ENCODE results near the gene MAOA.

The MAOA gene

DNA sequence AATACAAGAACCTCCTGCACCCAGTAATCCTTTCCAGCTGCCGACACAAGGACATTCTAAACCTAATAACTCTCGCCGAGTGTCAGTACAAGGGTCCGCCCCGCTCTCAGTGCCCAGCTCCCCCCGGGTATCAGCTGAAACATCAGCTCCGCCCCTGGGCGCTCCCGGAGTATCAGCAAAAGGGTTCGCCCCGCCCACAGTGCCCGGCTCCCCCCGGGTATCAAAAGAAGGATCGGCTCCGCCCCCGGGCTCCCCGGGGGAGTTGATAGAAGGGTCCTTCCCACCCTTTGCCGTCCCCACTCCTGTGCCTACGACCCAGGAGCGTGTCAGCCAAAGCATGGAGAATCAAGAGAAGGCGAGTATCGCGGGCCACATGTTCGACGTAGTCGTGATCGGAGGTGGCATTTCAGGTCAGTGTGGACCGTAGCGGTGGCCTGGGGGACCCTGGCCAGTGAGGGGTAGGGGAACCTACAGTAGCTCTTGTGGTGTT lies at the start of gene MAOA:
Gene MAOA, plus strand, starts transcription at position 295 of the 490 bp plus-strand sequence. Its CDS starts 43 bp downstream, at position 338.
- Histone ChIP-seq H3K36me3 (ENCODE audit: control insufficient read depth in 2 of 2, insufficient read depth in 1 of 2, low read length in 2 of 2) (no peaks in the 10 kb centered on the region), H3K27ac (ENCODE audit: extremely low read depth, low read depth, low read length) (peak within 1 kb of the TSS; percentile 96; the same call in 1 of the 2 replicates), H3K4me1 (ENCODE audit: control insufficient read depth, insufficient read depth, low read length) (no peaks in the 10 kb centered on the region), H3K4me3 (ENCODE audit: low read depth, low read length) (peak within 1 kb of the TSS; percentile 44), H3K9me3 (ENCODE audit: control insufficient read depth, insufficient read depth, low read depth, low read length) (no peaks in the 10 kb centered on the region)
- POLR2A ChIA-PET, result interaction anchor here (1.0 to 2.0 kb wide), 3 partner anchors 10 to 51 kb away, joined by 3 to 6 read pairs (median 3); no protein-coding TSS in a partner anchor
- CTCF ChIA-PET, result interaction anchor here (0.6 to 1.2 kb wide), 3 partner anchors 80 to 1634 kb away, joined by 3 to 5 read pairs (median 4); no protein-coding TSS in a partner anchor
- TF ChIP-seq EGR2 (tag by site-specific recombination; IDR thresholded peaks at IDR 0.05; ENCODE audit: low read depth) (peak; percentile 44; the same call in 1 of the 2 replicates), MYNN (tag by site-specific recombination; IDR thresholded peaks at IDR 0.05; ENCODE audit: borderline replicate concordance) (no peak), ZNF266 (tag by site-specific recombination; IDR thresholded peaks at IDR 0.05; ENCODE audit: low read depth) (no peak), GLI2 (tag by site-specific recombination; IDR thresholded peaks at IDR 0.05; ENCODE audit: borderline replicate concordance, low read depth) (no peak), ZBTB48 (tag by site-specific recombination; IDR thresholded peaks at IDR 0.05) (no peak), ZNF777 (tag by site-specific recombination; IDR thresholded peaks at IDR 0.05; ENCODE audit: borderline replicate concordance) (0 out of 2 replicates have a peak, but pooled peaks have one; percentile 20), ZNF548 (tag by site-specific recombination; IDR thresholded peaks at IDR 0.05) (no peak), ZNF426 (tag by site-specific recombination; IDR thresholded peaks at IDR 0.05) (no peak), ZNF629 (tag by site-specific recombination; IDR thresholded peaks at IDR 0.05) (no peak), ZFHX2 (tag by site-specific recombination; conservative IDR thresholded peaks at IDR 0.05) (peak; percentile 31), ZXDB (tag by site-specific recombination; IDR thresholded peaks at IDR 0.05) (0 out of 2 replicates have a peak, but pooled peaks have one; percentile 27), ZNF558 (tag by site-specific recombination; IDR thresholded peaks at IDR 0.05) (no peak), ZBTB17 (tag by site-specific recombination; IDR thresholded peaks at IDR 0.05) (no peak), GLIS1 (tag by site-specific recombination; IDR thresholded peaks at IDR 0.05) (0 out of 2 replicates have a peak, but pooled peaks have one; percentile 13), ZNF2 (tag by site-specific recombination; IDR thresholded peaks at IDR 0.05) (no peak), SP3 (tag by site-specific recombination; IDR thresholded peaks at IDR 0.05) (peak; percentile 41), ZNF416 (tag by site-specific recombination; IDR thresholded peaks at IDR 0.05) (no peak)
- TF ChIP-seq, protein P1, sequence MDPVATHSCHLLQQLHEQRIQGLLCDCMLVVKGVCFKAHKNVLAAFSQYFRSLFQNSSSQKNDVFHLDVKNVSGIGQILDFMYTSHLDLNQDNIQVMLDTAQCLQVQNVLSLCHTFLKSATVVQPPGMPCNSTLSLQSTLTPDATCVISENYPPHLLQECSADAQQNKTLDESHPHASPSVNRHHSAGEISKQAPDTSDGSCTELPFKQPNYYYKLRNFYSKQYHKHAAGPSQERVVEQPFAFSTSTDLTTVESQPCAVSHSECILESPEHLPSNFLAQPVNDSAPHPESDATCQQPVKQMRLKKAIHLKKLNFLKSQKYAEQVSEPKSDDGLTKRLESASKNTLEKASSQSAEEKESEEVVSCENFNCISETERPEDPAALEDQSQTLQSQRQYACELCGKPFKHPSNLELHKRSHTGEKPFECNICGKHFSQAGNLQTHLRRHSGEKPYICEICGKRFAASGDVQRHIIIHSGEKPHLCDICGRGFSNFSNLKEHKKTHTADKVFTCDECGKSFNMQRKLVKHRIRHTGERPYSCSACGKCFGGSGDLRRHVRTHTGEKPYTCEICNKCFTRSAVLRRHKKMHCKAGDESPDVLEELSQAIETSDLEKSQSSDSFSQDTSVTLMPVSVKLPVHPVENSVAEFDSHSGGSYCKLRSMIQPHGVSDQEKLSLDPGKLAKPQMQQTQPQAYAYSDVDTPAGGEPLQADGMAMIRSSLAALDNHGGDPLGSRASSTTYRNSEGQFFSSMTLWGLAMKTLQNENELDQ (tag by site-specific recombination; IDR thresholded peaks at IDR 0.05; ENCODE audit: low read depth), result no peak
- TF ChIP-seq, protein P2, sequence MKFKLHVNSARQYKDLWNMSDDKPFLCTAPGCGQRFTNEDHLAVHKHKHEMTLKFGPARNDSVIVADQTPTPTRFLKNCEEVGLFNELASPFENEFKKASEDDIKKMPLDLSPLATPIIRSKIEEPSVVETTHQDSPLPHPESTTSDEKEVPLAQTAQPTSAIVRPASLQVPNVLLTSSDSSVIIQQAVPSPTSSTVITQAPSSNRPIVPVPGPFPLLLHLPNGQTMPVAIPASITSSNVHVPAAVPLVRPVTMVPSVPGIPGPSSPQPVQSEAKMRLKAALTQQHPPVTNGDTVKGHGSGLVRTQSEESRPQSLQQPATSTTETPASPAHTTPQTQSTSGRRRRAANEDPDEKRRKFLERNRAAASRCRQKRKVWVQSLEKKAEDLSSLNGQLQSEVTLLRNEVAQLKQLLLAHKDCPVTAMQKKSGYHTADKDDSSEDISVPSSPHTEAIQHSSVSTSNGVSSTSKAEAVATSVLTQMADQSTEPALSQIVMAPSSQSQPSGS (tag by site-specific recombination; IDR thresholded peaks at IDR 0.05; ENCODE audit: low read depth), result no peak
- TF ChIP-seq, protein P3, sequence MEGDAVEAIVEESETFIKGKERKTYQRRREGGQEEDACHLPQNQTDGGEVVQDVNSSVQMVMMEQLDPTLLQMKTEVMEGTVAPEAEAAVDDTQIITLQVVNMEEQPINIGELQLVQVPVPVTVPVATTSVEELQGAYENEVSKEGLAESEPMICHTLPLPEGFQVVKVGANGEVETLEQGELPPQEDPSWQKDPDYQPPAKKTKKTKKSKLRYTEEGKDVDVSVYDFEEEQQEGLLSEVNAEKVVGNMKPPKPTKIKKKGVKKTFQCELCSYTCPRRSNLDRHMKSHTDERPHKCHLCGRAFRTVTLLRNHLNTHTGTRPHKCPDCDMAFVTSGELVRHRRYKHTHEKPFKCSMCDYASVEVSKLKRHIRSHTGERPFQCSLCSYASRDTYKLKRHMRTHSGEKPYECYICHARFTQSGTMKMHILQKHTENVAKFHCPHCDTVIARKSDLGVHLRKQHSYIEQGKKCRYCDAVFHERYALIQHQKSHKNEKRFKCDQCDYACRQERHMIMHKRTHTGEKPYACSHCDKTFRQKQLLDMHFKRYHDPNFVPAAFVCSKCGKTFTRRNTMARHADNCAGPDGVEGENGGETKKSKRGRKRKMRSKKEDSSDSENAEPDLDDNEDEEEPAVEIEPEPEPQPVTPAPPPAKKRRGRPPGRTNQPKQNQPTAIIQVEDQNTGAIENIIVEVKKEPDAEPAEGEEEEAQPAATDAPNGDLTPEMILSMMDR (tag by site-specific recombination; IDR thresholded peaks at IDR 0.05), result no peak
- TF ChIP-seq, protein P4, sequence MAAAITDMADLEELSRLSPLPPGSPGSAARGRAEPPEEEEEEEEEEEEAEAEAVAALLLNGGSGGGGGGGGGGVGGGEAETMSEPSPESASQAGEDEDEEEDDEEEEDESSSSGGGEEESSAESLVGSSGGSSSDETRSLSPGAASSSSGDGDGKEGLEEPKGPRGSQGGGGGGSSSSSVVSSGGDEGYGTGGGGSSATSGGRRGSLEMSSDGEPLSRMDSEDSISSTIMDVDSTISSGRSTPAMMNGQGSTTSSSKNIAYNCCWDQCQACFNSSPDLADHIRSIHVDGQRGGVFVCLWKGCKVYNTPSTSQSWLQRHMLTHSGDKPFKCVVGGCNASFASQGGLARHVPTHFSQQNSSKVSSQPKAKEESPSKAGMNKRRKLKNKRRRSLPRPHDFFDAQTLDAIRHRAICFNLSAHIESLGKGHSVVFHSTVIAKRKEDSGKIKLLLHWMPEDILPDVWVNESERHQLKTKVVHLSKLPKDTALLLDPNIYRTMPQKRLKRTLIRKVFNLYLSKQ (tag by site-specific recombination; IDR thresholded peaks at IDR 0.05; ENCODE audit: borderline replicate concordance), result no peak
- TF ChIP-seq, protein P5, sequence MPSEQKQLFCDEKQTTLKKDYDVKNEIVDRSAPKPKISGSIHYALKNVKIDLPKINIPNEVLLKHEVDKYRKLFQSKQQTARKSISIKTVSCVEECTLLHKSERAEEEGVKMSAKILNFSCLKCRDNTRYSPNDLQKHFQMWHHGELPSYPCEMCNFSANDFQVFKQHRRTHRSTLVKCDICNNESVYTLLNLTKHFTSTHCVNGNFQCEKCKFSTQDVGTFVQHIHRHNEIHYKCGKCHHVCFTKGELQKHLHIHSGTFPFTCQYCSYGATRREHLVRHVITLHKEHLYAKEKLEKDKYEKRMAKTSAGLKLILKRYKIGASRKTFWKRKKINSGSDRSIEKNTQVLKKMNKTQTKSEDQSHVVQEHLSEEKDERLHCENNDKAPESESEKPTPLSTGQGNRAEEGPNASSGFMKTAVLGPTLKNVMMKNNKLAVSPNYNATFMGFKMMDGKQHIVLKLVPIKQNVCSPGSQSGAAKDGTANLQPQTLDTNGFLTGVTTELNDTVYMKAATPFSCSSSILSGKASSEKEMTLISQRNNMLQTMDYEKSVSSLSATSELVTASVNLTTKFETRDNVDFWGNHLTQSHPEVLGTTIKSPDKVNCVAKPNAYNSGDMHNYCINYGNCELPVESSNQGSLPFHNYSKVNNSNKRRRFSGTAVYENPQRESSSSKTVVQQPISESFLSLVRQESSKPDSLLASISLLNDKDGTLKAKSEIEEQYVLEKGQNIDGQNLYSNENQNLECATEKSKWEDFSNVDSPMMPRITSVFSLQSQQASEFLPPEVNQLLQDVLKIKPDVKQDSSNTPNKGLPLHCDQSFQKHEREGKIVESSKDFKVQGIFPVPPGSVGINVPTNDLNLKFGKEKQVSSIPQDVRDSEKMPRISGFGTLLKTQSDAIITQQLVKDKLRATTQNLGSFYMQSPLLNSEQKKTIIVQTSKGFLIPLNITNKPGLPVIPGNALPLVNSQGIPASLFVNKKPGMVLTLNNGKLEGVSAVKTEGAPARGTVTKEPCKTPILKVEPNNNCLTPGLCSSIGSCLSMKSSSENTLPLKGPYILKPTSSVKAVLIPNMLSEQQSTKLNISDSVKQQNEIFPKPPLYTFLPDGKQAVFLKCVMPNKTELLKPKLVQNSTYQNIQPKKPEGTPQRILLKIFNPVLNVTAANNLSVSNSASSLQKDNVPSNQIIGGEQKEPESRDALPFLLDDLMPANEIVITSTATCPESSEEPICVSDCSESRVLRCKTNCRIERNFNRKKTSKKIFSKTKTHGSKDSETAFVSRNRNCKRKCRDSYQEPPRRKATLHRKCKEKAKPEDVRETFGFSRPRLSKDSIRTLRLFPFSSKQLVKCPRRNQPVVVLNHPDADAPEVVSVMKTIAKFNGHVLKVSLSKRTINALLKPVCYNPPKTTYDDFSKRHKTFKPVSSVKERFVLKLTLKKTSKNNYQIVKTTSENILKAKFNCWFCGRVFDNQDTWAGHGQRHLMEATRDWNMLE (tag by site-specific recombination; conservative IDR thresholded peaks at IDR 0.05; ENCODE audit: low read depth), result no peak
- TF ChIP-seq, protein P6, sequence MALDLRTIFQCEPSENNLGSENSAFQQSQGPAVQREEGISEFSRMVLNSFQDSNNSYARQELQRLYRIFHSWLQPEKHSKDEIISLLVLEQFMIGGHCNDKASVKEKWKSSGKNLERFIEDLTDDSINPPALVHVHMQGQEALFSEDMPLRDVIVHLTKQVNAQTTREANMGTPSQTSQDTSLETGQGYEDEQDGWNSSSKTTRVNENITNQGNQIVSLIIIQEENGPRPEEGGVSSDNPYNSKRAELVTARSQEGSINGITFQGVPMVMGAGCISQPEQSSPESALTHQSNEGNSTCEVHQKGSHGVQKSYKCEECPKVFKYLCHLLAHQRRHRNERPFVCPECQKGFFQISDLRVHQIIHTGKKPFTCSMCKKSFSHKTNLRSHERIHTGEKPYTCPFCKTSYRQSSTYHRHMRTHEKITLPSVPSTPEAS (tag by site-specific recombination; IDR thresholded peaks at IDR 0.05), result no peak
